ENCODE results near the gene CEMIP2. TPM values are rescaled to one million over a fixed set of nuclear protein-coding genes. Genes with fewer than 3 reads are reported as not detected.

CEMIP2 gene
- total and polyA plus RNA-seq, 2 of the 13 experiments (the other 11 are each of a cell fraction or from before 2014, with no cell fraction given), result 94.3 to 128 TPM

DNA sequence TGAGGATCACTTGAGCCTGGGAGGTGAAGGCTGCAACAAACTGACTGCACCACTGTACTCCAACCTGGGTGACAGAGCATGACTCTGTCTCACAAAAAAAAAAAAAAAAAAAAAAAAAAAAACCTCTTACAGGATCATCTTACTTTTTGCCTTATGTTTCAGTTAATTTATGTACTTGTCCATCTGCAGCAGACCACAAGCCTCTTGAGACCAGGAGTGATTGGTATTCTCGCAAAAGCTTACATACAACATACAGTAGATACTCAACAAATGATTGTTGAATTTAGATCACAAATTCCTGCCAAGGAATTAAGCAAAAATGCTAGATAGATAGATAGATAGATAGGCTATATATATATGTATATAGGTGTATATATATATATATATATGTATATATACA, 12.4 kb downstream of the CEMIP2 start:
- ChIA-PET CTCF (ENCODE audit: low intra/inter-chr PET ratio, low total read pairs) (no interaction called here), POLR2A (interaction anchor here (0.7 to 1.8 kb wide), 6 partner anchors 9 to 1227 kb away, joined by 3 to 7 read pairs (median 5); partner anchors contain the start of gene CEMIP2)
- Histone ChIP-seq H3K79me2 (ENCODE audit: insufficient read depth, low read length) (peaks cover 100% of the 10 kb centered on the region), H3K27ac (ENCODE audit: extremely low read length, insufficient read depth, low read length) (peak overlapping the region; percentile 32), H3K36me3 (replicated peaks in 1 of 2; ENCODE audit: control insufficient read depth in 1 of 2, insufficient read depth in 2 of 2, low read length in 2 of 2) (no peaks in the 10 kb centered on the region; a peak in 1 of 5 replicates), H3K9ac (ENCODE audit: insufficient read depth, low read depth, low read length) (no peak overlapping the region), H3K4me3 (replicated peaks in 1 of 3; ENCODE audit: insufficient read depth in 1 of 3, low read depth in 2 of 3, low read length in 3 of 3) (no peak overlapping the region), H3K9me3 (ENCODE audit: low read length) (no peaks in the 10 kb centered on the region), H4K20me1 (ENCODE audit: insufficient read depth, low read length) (peaks cover 10% of the 10 kb centered on the region), H2AFZ (ENCODE audit: low read length) (no peak overlapping the region), H3K4me2 (ENCODE audit: low read depth, low read length) (peak overlapping the region; percentile 26; the same call in 1 of the 2 replicates), H3K4me1 (ENCODE audit: insufficient read depth, low read length) (peaks cover 89% of the 10 kb centered on the region), H3K27me3 (ENCODE audit: control insufficient read depth in 1 of 2, insufficient read depth in 2 of 2, low read length in 2 of 2) (no peaks in the 10 kb centered on the region)
- BruUV-seq (replicated peaks), result no TSS peak
- no peak for DNase-seq (ENCODE audit: low spot score)
- no peak for ATAC-seq
- FAIRE-seq, result no peak
- no peak for TF ChIP-seq SUZ12 (IDR thresholded peaks at IDR 0.05; ENCODE audit: low read depth, low read length)
- no peak for TF ChIP-seq ZNF772 (CRISPR knock-in tag; IDR thresholded peaks at IDR 0.05)
- no peak for TF ChIP-seq ZNF562 (CRISPR knock-in tag; IDR thresholded peaks at IDR 0.05; ENCODE audit: borderline replicate concordance)
- TF ChIP-seq, protein P1, sequence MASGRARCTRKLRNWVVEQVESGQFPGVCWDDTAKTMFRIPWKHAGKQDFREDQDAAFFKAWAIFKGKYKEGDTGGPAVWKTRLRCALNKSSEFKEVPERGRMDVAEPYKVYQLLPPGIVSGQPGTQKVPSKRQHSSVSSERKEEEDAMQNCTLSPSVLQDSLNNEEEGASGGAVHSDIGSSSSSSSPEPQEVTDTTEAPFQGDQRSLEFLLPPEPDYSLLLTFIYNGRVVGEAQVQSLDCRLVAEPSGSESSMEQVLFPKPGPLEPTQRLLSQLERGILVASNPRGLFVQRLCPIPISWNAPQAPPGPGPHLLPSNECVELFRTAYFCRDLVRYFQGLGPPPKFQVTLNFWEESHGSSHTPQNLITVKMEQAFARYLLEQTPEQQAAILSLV (CRISPR knock-in tag; IDR thresholded peaks at IDR 0.05; ENCODE audit: borderline replicate concordance), result no peak
- TF ChIP-seq MED13 (CRISPR knock-in tag; IDR thresholded peaks at IDR 0.05), result no peak
- TF ChIP-seq, protein P2, sequence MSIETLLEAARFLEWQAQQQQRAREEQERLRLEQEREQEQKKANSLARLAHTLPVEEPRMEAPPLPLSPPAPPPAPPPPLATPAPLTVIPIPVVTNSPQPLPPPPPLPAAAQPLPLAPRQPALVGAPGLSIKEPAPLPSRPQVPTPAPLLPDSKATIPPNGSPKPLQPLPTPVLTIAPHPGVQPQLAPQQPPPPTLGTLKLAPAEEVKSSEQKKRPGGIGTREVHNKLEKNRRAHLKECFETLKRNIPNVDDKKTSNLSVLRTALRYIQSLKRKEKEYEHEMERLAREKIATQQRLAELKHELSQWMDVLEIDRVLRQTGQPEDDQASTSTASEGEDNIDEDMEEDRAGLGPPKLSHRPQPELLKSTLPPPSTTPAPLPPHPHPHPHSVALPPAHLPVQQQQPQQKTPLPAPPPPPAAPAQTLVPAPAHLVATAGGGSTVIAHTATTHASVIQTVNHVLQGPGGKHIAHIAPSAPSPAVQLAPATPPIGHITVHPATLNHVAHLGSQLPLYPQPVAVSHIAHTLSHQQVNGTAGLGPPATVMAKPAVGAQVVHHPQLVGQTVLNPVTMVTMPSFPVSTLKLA (IDR thresholded peaks at IDR 0.05), result no peak
- in situ Hi-C loops (cut with HindIII; ENCODE audit: extremely low pct_ligation_motif_present, low pct_unique_long_range_greater_than_20kb), result no loop called here
- intact Hi-C loops (cut with micrococcal nuclease; ENCODE audit: unreplicated experiment), result no loop called here
- WGBS (ENCODE audit: low lambda C conversion rate), result 100% methylated on average over 1 of the region's 1 CpG
